LHCN-M2 (cell line): ENCODE measurements around the gene TBC1D17. TPM values are rescaled to one million over a fixed set of nuclear protein-coding genes. Genes with fewer than 3 reads are reported as not detected.
A peak's percentile ranks its signal among the peaks of the same experiment; 100 is the strongest.

Experiments
- DNase-seq: peaks from one replicate; pipeline ENCODE4 v3.0.0-alpha.2; 2012; ENCODE audit warnings: low read depth
- total RNA-seq: library from RNA; depleted of rRNA; stranded (reverse); fragments of >200 nt; gene quantifications from 2 replicates; pipeline ENCODE4 v1.2.3, GENCODE V29; 2014

The TBC1D17 gene
- total RNA-seq, 1 experiment from 2014 or later = 9.8 TPM

GRCh38 chr19:49860336-49861102, 17.0 kb upstream of the TBC1D17 start:
- no peak for DNase-seq

GRCh38 chr19:49861107-49861506, 16.4 kb upstream of the TBC1D17 start:
- no peak for DNase-seq

GRCh38 chr19:49861541-49862378, 15.7 kb upstream of the TBC1D17 start:
- no peak for DNase-seq

GRCh38 chr19:49862391-49863253, 14.9 kb upstream of the TBC1D17 start:
- DNase-seq = no peak

- DNase-seq = no peak
These were observed 14.1 kb upstream of the TBC1D17 start for GRCh38 chr19:49863254-49863934.

GRCh38 chr19:49863935-49864320, 13.6 kb upstream of the TBC1D17 start:
- no peak for DNase-seq

- no peak for DNase-seq
These were observed 12.6 kb upstream of the TBC1D17 start for GRCh38 chr19:49864890-49865289.

GRCh38 chr19:49866933-49867782, 10.3 kb upstream of the TBC1D17 start, which contains the start of gene PNKP:
TSS of gene PNKP (minus strand) at chr19:49867576. CDS start at chr19:49867204, 372 bp downstream.
- DNase-seq = peak; percentile 90

- no peak for DNase-seq
These were observed 8.5 kb upstream of the TBC1D17 start for GRCh38 chr19:49869009-49869483.

GRCh38 chr19:49869484-49870308, 7.8 kb upstream of the TBC1D17 start:
- peak; percentile 100 for DNase-seq

GRCh38 chr19:49870309-49870901, 7.1 kb upstream of the TBC1D17 start:
- no peak for DNase-seq

- no peak for DNase-seq
These were observed 6.0 kb upstream of the TBC1D17 start for GRCh38 chr19:49871349-49871985.

GRCh38 chr19:49872245-49873128, 5.0 kb upstream of the TBC1D17 start:
- DNase-seq = no peak

- no peak for DNase-seq
These were observed 4.4 kb upstream of the TBC1D17 start for GRCh38 chr19:49873129-49873521.

GRCh38 chr19:49873834-49874233, 3.7 kb upstream of the TBC1D17 start:
- no peak for DNase-seq

GRCh38 chr19:49874503-49875157, 2.9 kb upstream of the TBC1D17 start:
- DNase-seq = no peak

GRCh38 chr19:49875177-49875576, 2.3 kb upstream of the TBC1D17 start:
- DNase-seq = no peak
